ENCODE results near the gene SLC25A15.

Gene SLC25A15
- total RNA-seq, result 5.3 to 15.9 reads per million in 2 donors

DNA sequence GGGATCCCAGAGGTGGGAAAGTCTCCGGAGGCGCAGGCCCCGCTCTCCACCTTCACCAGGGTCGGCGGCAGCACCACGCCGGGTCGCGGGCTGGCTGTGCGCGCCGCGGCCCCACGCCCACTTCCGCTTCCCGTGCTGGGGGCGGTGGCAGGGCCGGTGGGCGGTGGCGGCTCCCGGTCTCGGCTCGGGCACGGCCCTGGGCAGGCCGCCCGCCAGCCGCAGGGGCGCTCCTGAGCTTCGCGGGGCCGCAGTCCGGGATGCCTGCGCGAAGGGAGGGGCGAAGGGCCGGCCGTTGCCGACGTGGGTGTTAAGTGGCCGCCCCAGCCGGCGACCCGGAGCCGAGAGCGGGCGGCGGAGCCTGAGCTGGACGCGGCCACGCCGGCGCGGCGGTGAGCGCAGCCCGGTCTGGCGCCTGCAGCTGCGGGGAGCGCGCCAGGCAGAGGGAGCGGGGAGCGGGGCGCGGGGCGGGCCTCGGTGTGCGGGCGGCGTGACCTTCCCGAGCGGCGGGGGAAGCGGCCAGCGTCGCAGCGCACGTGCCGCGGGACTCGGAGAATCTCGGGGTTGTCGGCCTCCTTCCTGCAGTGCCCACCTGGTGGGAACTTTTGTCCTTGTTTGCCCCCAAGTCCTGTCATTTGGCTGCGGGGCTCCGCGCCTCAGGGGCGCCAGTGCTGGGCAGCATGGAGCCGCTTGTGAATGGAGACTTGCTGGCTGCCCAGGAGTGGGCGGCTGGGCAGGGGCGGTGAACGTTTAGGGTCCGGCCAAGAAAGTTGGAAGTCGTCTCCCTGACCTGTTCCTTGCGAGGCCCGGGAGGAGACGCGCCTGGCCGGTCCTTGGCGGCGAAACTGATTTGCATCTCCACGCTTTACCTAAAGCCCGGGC is at the start of gene SLC25A15:
Gene SLC25A15, plus strand, starts transcription at position 337 of the 879 bp plus-strand sequence. CDS start 3,616 bp downstream, outside the sequence.
- DNase-seq, result peak; percentile 60

DNA sequence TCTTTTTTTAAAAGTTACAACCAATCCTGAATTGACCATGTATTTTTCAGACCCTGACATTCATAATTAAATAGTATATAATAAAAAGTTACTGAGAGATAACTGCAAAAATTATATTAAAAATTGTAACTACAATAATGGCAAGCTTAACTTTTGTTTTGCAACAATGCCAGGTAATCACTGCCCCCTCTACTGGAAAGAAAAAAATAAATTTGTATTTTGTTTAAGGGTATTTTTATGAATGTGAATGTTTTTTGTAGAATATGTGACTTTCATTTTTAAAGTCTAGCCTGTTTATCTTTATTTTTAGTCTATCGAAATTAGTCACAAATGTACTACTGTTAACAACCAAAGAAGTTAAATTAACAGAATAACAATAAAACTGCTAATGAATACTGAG is 40.1 kb upstream of the SLC25A15 start:
- DNase-seq, result no peak

- no peak for DNase-seq
Observed at GRCh38 chr13:40755082-40755700, 34.2 kb upstream of the SLC25A15 start.

DNA sequence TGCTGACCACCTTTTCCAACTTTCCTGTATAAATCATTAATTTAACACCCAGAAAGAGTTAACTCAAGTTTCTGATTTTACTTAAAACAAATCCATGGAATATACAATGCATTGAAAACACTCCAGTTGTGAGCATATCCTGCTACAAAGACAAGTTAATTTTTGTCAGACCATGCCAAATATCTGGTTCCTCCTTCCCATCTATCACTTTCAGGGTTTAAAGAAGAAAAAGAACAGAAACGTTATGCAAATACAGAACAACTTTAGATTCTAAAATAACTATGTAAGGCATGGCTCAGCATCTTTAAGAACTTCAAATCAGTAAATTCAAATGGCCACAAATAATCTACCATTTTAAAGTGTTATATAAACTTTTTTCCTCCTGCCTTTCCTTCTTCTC is 33.4 kb upstream of the SLC25A15 start:
- no peak for DNase-seq

DNA sequence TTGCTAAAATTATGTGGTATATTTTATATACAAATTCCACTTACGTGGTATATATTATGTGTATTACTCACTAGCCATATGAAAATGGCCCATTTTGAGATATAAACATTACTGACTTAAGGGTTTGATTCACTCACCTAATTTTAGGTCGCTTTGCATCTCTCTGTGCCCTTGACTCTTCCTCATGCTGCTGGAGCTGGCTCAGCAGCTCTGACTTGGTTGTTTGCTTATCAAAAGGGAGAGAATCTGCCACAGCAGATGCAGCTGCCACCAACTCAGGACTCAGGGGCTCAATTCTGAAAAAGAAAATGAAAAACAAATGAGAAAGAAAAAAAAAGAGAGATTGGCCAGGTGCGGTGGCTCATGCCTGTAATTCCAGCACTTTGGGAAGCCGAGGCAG is 30.6 kb upstream of the SLC25A15 start:
- no peak for DNase-seq

DNA sequence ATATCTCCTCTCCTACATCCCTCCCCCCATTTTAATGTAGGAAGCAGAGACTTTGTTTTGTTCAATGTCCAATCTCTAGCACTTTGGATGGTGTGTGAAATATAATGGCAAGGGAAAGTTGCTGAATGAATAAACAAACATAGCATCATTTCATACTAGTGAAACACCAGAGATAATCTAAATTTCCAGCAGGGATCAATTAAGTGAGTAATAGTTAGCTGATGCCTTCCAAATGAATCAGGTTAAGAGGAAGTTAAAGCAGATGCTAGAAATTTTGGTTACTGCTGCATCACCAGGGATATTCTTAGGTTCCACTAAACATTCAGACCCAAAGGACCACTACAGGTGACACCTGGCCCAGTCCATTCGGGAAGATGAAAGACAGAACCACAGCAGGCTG is 26.6 kb upstream of the SLC25A15 start:
- DNase-seq, result no peak

GRCh38 chr13:40764587-40765403 is 24.6 kb upstream of the SLC25A15 start:
- DNase-seq, result no peak

- DNase-seq, result no peak
Observed at GRCh38 chr13:40765602-40766001, 23.8 kb upstream of the SLC25A15 start.

DNA sequence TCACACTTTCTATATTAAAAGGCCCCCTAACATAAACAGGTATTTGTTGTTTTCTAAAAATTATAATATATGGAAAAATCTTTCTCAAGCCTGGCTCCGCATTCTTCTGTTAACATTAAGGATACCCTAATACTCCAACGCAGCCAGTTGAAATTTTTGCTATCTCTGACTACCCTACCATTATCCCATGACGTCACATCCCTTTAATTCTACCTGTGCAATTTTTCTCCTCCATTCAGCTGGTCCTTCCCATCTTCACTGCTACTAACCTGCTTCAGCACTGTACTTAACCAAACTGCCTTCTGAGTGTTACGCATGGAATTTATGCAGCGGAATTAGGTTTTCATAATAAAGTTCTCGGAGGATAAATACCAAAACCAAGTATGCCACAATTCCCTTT is 19.4 kb upstream of the SLC25A15 start:
- no peak for DNase-seq

DNA sequence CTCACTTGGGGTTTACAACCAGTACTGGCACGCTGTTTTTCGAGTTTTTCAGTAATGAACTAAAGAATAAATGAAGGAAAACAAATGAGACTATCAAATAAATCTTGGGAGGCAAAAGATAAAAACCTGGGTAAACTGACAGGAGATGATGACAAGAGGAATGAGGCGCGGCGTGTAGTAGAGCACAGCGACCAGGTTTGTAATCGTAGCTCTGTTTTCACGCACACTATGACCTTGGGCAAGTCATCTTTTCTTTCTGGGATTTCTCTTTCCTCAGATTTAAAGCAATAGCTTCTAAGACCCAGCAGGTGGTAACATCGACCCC is 18.8 kb upstream of the SLC25A15 start:
- DNase-seq, result no peak

DNA sequence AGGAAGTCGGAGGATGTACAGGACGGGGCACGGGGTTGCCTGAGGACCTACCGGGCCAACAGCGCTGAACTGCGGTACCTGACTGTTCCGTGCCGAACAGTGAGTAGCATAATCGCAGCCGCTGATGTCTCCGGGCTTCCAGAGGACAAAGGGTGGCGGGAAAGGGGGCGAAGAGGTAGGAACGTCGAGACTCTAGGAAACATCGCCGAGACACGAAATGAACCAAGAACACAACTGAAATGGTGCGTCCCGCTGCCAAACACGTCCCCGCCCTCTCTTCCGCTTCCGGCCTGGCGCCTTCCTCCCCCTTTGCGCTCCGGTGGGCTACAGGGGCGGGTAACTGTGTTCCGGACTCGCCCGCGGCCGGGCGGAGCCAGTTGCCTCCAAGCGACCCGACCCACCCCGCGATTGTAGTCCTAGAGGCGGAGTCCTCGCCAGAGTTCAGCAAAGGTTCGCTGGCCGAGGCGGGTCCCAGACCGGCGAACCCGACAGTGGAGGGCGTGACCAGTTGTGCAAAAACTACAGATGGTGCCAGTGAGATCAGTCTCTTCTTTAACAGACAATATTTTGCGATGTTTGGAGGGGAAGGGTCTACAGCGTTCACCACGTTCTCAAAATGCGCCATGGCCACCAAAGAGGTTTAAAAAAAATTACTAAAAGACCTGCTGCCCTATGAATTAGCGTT is 18.3 kb upstream of the SLC25A15 start, which contains the start of gene MRPS31:
Gene MRPS31, minus strand, starts transcription at position 257 of the 685 bp plus-strand sequence. Its CDS starts 54 bp downstream, at position 203.
- peak; percentile 91 for DNase-seq

GRCh38 chr13:40772765-40773473 is 16.5 kb upstream of the SLC25A15 start:
- DNase-seq, result no peak

DNA sequence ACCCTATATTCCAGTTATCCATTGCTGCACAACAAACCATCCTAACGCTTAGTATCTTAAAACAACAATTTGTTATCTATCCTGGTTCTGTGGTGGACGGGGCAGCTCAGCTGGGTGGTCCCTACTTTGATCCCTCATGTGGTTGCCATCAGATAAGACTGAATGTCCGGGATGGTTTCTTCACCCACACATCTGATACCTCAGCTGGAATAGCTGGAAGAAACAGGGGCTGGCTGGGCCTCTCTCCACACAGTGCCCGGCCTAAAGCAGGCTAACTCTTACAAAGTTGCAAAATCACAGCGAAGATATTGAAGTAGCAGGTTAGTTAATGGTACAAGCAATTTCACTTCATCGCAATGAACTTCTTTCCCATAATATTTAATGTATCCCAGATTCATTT is 14.7 kb upstream of the SLC25A15 start:
- no peak for DNase-seq

DNA sequence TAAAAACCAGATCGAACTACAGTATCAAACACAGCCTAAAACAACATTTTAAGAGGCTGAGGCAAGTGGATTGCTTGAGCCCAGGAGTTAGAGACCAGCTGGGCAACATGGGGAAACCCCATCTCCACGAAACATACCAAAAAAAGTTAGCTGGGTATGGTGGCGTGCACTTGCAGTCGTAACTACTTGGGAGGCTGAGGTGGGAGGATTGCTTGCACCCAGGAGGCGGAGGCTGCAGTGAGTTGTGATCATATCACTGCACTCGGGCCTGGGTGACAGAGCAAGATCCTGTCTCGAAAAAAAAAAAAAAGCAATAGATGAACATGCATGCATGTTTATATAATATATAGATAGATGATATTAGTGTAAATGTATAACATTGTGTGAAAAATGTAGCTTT is 13.2 kb upstream of the SLC25A15 start:
- DNase-seq, result no peak

GRCh38 chr13:40776681-40777165 is 12.7 kb upstream of the SLC25A15 start:
- peak; percentile 54 for DNase-seq

GRCh38 chr13:40777166-40777808 is 12.1 kb upstream of the SLC25A15 start:
- DNase-seq, result no peak

GRCh38 chr13:40777809-40778175 is 11.6 kb upstream of the SLC25A15 start:
- DNase-seq, result no peak

DNA sequence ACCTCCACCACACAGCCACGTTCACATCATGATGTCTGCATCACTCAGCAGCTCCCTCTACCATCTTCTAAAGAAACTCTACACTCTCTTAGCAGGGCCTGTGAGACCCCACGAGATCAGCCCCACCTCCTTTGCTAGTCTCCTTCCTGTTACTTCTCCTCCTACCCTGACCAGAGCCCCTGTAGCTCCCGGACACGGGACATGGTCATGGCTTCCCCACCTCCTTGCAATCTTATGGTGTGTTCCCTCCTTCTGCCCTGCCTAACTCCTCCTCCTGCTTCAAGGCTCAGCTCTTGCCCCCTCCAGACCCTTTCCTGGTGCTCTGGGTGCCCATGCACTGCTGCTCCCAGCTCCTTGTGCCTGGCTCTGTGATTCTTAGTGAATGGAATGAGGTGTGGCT is 10.4 kb upstream of the SLC25A15 start:
- no peak for DNase-seq

- DNase-seq, result no peak
Observed at GRCh38 chr13:40779796-40780285, 9.6 kb upstream of the SLC25A15 start.

DNA sequence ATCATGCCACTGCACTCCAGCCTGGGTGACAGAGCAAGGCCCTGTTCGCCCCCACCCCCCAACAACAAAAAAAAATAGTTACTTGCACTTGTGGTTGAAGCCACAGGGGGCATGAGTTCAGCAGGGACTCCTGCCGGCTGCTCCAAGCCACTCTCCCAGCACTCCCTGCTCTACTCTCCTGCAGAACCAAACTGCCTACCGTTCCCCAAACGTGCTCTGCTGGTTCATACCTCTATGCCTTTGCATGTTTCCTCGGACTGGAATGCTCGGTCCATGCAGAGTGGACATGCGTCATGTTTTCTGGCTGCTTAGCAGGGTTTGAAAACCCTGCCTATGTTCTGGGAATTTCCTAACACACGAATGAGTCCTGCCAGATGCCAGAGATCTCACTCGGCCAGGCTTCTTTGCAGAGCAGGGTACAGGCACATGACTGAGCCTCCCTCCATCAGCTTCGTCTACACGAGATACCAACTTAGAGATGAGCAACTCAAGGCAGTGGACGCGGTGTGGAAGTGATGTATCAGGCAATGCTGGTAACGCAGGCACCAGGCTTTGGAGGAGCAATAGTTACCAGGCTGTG is 8.5 kb upstream of the SLC25A15 start:
- no peak for DNase-seq

GRCh38 chr13:40781717-40782116 is 7.7 kb upstream of the SLC25A15 start:
- no peak for DNase-seq
